Suprapubic skin (tissue), 4 donors: ENCODE data around the gene DPYD.

ENCODE experiments used
- EP300 ChIP-seq: sonication (generic); formaldehyde crosslinking; IDR thresholded peaks from one replicate; pipeline ENCODE4 v1.6.1; 2017; ENCODE audit warnings: antibody characterized with exemption
- POLR2A ChIP-seq, 2 donors: fragments of 450-650 bp; IDR thresholded peaks; one replicate each; pipeline ENCODE4 v1.6.1; 2017; ENCODE audit warnings: antibody characterized with exemption in 2 of 2, mild to moderate bottlenecking in 2 of 2, moderate library complexity in 2 of 2
- POLR2AphosphoS5 ChIP-seq, 3 donors: sonication (generic); formaldehyde crosslinking; IDR thresholded peaks; one replicate each; pipeline ENCODE4 v1.6.1; 2017; ENCODE audit warnings: antibody characterized with exemption in 3 of 3
- TF ChIP-seq, protein P1 (sequence below), 2 donors: fragments of 200-600 bp in 1 of 2; fragments of 450-650 bp in 1 of 2; sonication (generic) in 1 of 2; IDR thresholded peaks; one replicate each; pipeline ENCODE4 v1.5.1; 2016 to 2019; ENCODE audit warnings: antibody characterized with exemption in 2 of 2, mild to moderate bottlenecking in 1 of 2, moderate library complexity in 1 of 2

DNA sequence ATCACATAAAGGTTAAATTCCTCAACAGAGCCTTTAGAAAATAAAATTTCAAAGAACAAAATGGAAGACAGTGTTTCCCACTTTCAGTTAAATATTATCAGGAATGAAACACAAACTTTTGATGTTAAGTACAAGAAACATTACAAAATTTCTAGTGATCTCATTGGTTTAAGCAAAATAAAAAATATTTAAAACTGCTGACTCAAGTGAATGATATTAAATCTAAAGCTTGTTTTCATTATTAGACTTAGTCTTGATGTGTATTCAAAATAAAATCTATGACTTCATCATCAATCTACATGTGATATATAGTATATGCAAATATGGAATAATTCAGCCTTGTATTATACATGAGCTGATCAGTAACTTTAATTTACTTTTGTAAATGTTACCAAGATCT is 614.3 kb downstream of the DPYD start:
- TF ChIP-seq EP300 (no peak), POLR2AphosphoS5 (IDR thresholded peaks at IDR 0.05) (no peak), POLR2A (IDR thresholded peaks at IDR 0.05) (no peak)
- TF ChIP-seq, protein P1, sequence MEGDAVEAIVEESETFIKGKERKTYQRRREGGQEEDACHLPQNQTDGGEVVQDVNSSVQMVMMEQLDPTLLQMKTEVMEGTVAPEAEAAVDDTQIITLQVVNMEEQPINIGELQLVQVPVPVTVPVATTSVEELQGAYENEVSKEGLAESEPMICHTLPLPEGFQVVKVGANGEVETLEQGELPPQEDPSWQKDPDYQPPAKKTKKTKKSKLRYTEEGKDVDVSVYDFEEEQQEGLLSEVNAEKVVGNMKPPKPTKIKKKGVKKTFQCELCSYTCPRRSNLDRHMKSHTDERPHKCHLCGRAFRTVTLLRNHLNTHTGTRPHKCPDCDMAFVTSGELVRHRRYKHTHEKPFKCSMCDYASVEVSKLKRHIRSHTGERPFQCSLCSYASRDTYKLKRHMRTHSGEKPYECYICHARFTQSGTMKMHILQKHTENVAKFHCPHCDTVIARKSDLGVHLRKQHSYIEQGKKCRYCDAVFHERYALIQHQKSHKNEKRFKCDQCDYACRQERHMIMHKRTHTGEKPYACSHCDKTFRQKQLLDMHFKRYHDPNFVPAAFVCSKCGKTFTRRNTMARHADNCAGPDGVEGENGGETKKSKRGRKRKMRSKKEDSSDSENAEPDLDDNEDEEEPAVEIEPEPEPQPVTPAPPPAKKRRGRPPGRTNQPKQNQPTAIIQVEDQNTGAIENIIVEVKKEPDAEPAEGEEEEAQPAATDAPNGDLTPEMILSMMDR (IDR thresholded peaks at IDR 0.05): no peak
